ENCODE data around the gene PCDHGA1.

PCDHGA1 gene

GRCh38 chr5:141527426-141527825 lies 197.1 kb downstream of the PCDHGA1 start:
- H3K36me3 ChIP-seq (ENCODE audit: control insufficient read depth, insufficient read depth, low read length), result peaks cover 10% of the 10 kb centered on the region
- H3K27me3 ChIP-seq (replicated peaks; ENCODE audit: control insufficient read depth, insufficient read depth, low read length), result no peaks in the 10 kb centered on the region
- no peak overlapping the region for H3K4me3 ChIP-seq (replicated peaks; ENCODE audit: low read depth, low read length)
- no peak for DNase-seq (ENCODE audit: extremely low read depth, insufficient read length)
- TF ChIP-seq, protein P1, sequence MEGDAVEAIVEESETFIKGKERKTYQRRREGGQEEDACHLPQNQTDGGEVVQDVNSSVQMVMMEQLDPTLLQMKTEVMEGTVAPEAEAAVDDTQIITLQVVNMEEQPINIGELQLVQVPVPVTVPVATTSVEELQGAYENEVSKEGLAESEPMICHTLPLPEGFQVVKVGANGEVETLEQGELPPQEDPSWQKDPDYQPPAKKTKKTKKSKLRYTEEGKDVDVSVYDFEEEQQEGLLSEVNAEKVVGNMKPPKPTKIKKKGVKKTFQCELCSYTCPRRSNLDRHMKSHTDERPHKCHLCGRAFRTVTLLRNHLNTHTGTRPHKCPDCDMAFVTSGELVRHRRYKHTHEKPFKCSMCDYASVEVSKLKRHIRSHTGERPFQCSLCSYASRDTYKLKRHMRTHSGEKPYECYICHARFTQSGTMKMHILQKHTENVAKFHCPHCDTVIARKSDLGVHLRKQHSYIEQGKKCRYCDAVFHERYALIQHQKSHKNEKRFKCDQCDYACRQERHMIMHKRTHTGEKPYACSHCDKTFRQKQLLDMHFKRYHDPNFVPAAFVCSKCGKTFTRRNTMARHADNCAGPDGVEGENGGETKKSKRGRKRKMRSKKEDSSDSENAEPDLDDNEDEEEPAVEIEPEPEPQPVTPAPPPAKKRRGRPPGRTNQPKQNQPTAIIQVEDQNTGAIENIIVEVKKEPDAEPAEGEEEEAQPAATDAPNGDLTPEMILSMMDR (IDR thresholded peaks at IDR 0.05; ENCODE audit: insufficient read depth, low read length, poor library complexity, severe bottlenecking), result no peak

DNA sequence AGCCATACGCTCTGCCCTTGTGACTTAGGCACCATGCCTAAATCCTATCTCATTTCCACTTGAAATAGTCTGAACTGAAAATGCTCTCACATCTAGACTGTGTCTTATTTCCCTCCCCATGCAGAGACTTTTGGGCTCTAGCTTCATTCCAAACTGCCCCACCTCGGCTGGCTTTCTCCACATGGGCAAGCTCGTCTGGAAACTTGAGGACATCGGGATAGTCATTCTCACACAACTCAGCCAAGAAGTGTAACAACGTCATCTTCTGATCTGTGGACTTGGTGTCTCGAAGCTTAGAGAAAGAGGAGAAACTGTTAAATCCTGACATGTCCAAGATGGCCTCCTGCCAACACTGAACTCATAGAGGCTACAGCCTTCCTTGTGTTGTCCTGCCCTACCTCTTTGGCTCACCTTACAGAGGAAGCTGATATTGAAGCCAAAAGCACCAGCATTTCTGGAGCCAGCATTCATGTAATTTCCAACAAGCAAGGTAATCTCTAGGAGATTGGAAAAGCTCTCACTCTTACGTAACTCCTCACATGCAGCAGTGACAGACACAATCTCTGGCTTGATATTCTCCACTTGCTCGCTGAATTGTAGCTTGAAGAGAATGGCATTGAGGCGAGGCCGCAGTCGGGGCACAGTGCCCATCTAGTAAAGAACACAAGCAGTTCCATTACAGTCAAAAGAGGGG lies 198.1 kb downstream of the PCDHGA1 start:
- H3K27me3 ChIP-seq (replicated peaks; ENCODE audit: control insufficient read depth, insufficient read depth, low read length), result no peaks in the 10 kb centered on the region
- H3K4me3 ChIP-seq (replicated peaks; ENCODE audit: low read depth, low read length), result no peak overlapping the region
- DNase-seq (ENCODE audit: extremely low read depth, insufficient read length), result no peak
- TF ChIP-seq, protein P1 (IDR thresholded peaks at IDR 0.05; ENCODE audit: insufficient read depth, low read length, poor library complexity, severe bottlenecking), result no peak
- H3K36me3 ChIP-seq (ENCODE audit: control insufficient read depth, insufficient read depth, low read length), result peaks cover 7% of the 10 kb centered on the region

DNA sequence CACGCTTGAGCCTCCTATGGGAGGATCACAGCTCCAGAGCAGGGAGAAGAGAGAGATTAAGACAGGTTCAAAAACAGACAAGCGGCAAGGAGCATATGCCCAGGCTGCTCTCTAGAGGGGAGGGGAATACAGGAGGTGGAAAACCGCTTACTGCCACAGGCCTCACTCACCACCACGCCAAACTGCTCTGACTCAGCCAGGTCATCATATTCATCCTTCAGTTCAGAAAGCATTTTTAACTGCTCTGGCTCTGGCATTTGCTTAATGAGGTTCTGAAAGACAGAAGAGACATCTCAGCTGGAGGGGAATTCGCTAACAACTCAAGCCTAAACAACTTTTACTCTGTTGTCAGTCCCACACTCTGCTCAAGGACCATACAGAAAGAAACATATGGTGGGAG lies 198.7 kb downstream of the PCDHGA1 start:
- H3K4me3 ChIP-seq (replicated peaks; ENCODE audit: low read depth, low read length), result no peak overlapping the region
- H3K36me3 ChIP-seq (ENCODE audit: control insufficient read depth, insufficient read depth, low read length), result peaks cover 8% of the 10 kb centered on the region
- peak; percentile 41 for DNase-seq (ENCODE audit: extremely low read depth, insufficient read length)
- TF ChIP-seq, protein P1 (IDR thresholded peaks at IDR 0.05; ENCODE audit: insufficient read depth, low read length, poor library complexity, severe bottlenecking), result no peak
- no peaks in the 10 kb centered on the region for H3K27me3 ChIP-seq (replicated peaks; ENCODE audit: control insufficient read depth, insufficient read depth, low read length)

DNA sequence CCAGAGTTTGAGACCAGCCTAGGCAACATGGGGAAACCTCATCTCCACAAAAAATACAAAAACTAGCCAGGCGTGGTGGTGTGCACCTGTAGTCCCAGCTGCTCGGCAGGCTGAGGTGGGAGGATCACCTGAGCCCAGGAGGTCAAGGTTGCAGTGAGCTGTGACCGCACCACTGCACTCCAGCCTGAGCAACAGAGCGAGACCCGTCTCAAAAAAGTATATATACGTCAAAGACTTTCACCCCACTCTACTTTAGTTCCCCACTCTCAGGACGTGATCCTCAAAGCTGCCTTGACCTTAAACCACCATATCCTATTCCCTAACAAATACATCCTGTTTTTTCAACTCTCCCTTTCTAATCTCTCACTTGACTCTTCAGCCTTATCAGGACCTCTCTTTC lies 199.6 kb downstream of the PCDHGA1 start:
- no peak overlapping the region for H3K4me3 ChIP-seq (replicated peaks; ENCODE audit: low read depth, low read length)
- peaks cover 5% of the 10 kb centered on the region for H3K36me3 ChIP-seq (ENCODE audit: control insufficient read depth, insufficient read depth, low read length)
- no peaks in the 10 kb centered on the region for H3K27me3 ChIP-seq (replicated peaks; ENCODE audit: control insufficient read depth, insufficient read depth, low read length)
- TF ChIP-seq, protein P1 (IDR thresholded peaks at IDR 0.05; ENCODE audit: insufficient read depth, low read length, poor library complexity, severe bottlenecking), result no peak
- DNase-seq (ENCODE audit: extremely low read depth, insufficient read length), result peak; percentile 43

GRCh38 chr5:141532726-141533125 lies 202.4 kb downstream of the PCDHGA1 start:
- no peak for DNase-seq (ENCODE audit: extremely low read depth, insufficient read length)
- H3K36me3 ChIP-seq (ENCODE audit: control insufficient read depth, insufficient read depth, low read length), result peaks cover 8% of the 10 kb centered on the region
- no peak overlapping the region for H3K4me3 ChIP-seq (replicated peaks; ENCODE audit: low read depth, low read length)

More at GRCh38 chr5:141532726-141533125, 202.4 kb downstream of the PCDHGA1 start:
- no peaks in the 10 kb centered on the region for H3K27me3 ChIP-seq (replicated peaks; ENCODE audit: control insufficient read depth, insufficient read depth, low read length)
- TF ChIP-seq, protein P1 (IDR thresholded peaks at IDR 0.05; ENCODE audit: insufficient read depth, low read length, poor library complexity, severe bottlenecking), result no peak
